GM20431 (cell line): ENCODE results near the gene MAGI2.
"Not testable (repeated sequence)": the region's sequence is repeated elsewhere in the genome, so short reads cannot be mapped to it uniquely, and the experiment has no call there.

ENCODE experiments used
- in situ Hi-C: fragments of 300-500 bp; cut with MseI, MboI; formaldehyde crosslinking; loops from one replicate; pipeline ENCODE4 v1.15.0; 2020; ENCODE audit warnings: low sequenced_read_pairs; ENCODE audit not compliant: unreplicated experiment

Gene MAGI2

GRCh38 chr7:78996013-78996412 is 457.5 kb downstream of the MAGI2 start:
- in situ Hi-C loops: no loop called here

- in situ Hi-C loops: no loop called here
These were observed 460.1 kb downstream of the MAGI2 start for GRCh38 chr7:78993341-78993740.

GRCh38 chr7:78985509-78985908 is 468.0 kb downstream of the MAGI2 start:
- in situ Hi-C loops: no loop called here

- in situ Hi-C loops: no loop called here
These were observed 470.0 kb downstream of the MAGI2 start for GRCh38 chr7:78983483-78983882.

- in situ Hi-C loops: no loop called here
These were observed 483.0 kb downstream of the MAGI2 start for GRCh38 chr7:78970440-78970916.

- in situ Hi-C loops: no loop called here
These were observed 484.5 kb downstream of the MAGI2 start for GRCh38 chr7:78968951-78969350.

- in situ Hi-C loops: not testable (repeated sequence)
These were observed 485.9 kb downstream of the MAGI2 start for GRCh38 chr7:78967561-78967960.

GRCh38 chr7:78967046-78967445 is 486.4 kb downstream of the MAGI2 start:
- in situ Hi-C loops: no loop called here

GRCh38 chr7:78959477-78959876 is 494.0 kb downstream of the MAGI2 start:
- in situ Hi-C loops: no loop called here

- in situ Hi-C loops: no loop called here
These were observed 498.1 kb downstream of the MAGI2 start for GRCh38 chr7:78955329-78955728.

- in situ Hi-C loops: no loop called here
These were observed 499.6 kb downstream of the MAGI2 start for GRCh38 chr7:78953726-78954363.

- in situ Hi-C loops: no loop called here
These were observed 500.4 kb downstream of the MAGI2 start for GRCh38 chr7:78953090-78953489.

GRCh38 chr7:78939669-78940068 is 513.8 kb downstream of the MAGI2 start:
- in situ Hi-C loops: no loop called here

GRCh38 chr7:78924581-78924980 is 528.9 kb downstream of the MAGI2 start:
- in situ Hi-C loops: no loop called here

GRCh38 chr7:78912781-78913180 is 540.7 kb downstream of the MAGI2 start:
- in situ Hi-C loops: no loop called here

GRCh38 chr7:78906735-78907134 is 546.7 kb downstream of the MAGI2 start:
- in situ Hi-C loops: no loop called here

GRCh38 chr7:78905436-78905835 is 548.0 kb downstream of the MAGI2 start:
- in situ Hi-C loops: no loop called here

- in situ Hi-C loops: no loop called here
These were observed 548.5 kb downstream of the MAGI2 start for GRCh38 chr7:78904983-78905382.

GRCh38 chr7:78901566-78901965 is 551.9 kb downstream of the MAGI2 start:
- in situ Hi-C loops: no loop called here

- in situ Hi-C loops: no loop called here
These were observed 552.7 kb downstream of the MAGI2 start for GRCh38 chr7:78900806-78901205.

GRCh38 chr7:78895393-78895792 is 558.1 kb downstream of the MAGI2 start:
- in situ Hi-C loops: no loop called here

- in situ Hi-C loops: no loop called here
These were observed 574.3 kb downstream of the MAGI2 start for GRCh38 chr7:78879206-78879605.
